Embryonic facial prominence (tissue), 1 donor: ENCODE results near the gene NUMA1.
A peak's percentile ranks its signal among the peaks of the same experiment; 100 is the strongest.

Experiments used
- DNase-seq: peaks from one replicate; pipeline ENCODE4 v3.0.0-alpha.2; 2016; ENCODE audit errors: extremely low spot score

Gene NUMA1

GRCh38 chr11:72061739-72062396, 18.5 kb downstream of the NUMA1 start:
- DNase-seq, result no peak

GRCh38 chr11:72058416-72059034, 21.8 kb downstream of the NUMA1 start:
- no peak for DNase-seq

- no peak for DNase-seq
Measured at GRCh38 chr11:72048766-72049460, 31.4 kb downstream of the NUMA1 start.

- DNase-seq, result no peak
Measured at GRCh38 chr11:72045849-72046248, 34.5 kb downstream of the NUMA1 start.

GRCh38 chr11:72042064-72042745, 38.1 kb downstream of the NUMA1 start:
- no peak for DNase-seq

GRCh38 chr11:72041364-72042063, 38.8 kb downstream of the NUMA1 start:
- DNase-seq, result peak; percentile 76

GRCh38 chr11:72040491-72041363, 39.6 kb downstream of the NUMA1 start:
- peak; percentile 94 for DNase-seq

GRCh38 chr11:72039856-72040401, 40.4 kb downstream of the NUMA1 start:
- DNase-seq, result no peak

- no peak for DNase-seq
Measured at GRCh38 chr11:72039031-72039855, 41.1 kb downstream of the NUMA1 start.

GRCh38 chr11:72038491-72038890, 41.9 kb downstream of the NUMA1 start:
- peak; percentile 56 for DNase-seq

- no peak for DNase-seq
Measured at GRCh38 chr11:72037554-72038311, 42.6 kb downstream of the NUMA1 start.

- no peak for DNase-seq
Measured at GRCh38 chr11:72036687-72037086, 43.7 kb downstream of the NUMA1 start.

- no peak for DNase-seq
Measured at GRCh38 chr11:72030472-72031045, 49.8 kb downstream of the NUMA1 start.

- no peak for DNase-seq
Measured at GRCh38 chr11:72026090-72026489, 54.3 kb downstream of the NUMA1 start.

- no peak for DNase-seq
Measured at GRCh38 chr11:72024069-72024754, 56.1 kb downstream of the NUMA1 start.

GRCh38 chr11:72023335-72023734, 57.0 kb downstream of the NUMA1 start:
- DNase-seq, result no peak

- DNase-seq, result no peak
Measured at GRCh38 chr11:72018171-72018570, 62.2 kb downstream of the NUMA1 start.

GRCh38 chr11:72015511-72016061, 64.8 kb downstream of the NUMA1 start:
- no peak for DNase-seq
